Measurements from ENCODE around the gene SPX. TPM values are rescaled to one million over a fixed set of nuclear protein-coding genes. Genes with fewer than 3 reads are reported as not detected.

The SPX gene
- total RNA-seq, 4 donors from 2014 or later = 0.73 to 3.1 (median 2.4) TPM; not detected in 1

- no peak for DNase-seq
- Histone ChIP-seq H3K4me1 (no peaks in the 10 kb centered on the region), H3K36me3 (no peaks in the 10 kb centered on the region), H3K27me3 (no peaks in the 10 kb centered on the region), H3K27ac (no peak overlapping the region), H3K4me3 (no peak overlapping the region), H3K9me3 (no peaks in the 10 kb centered on the region)
- intact Hi-C loops (cut with DNase I; ENCODE audit: low total_unique reads) = no loop called here
- in situ Hi-C loops (cut with MboI; ENCODE audit: low sequenced_read_pairs in 4 of 4) = no loop called here
- TF ChIP-seq, protein P1, sequence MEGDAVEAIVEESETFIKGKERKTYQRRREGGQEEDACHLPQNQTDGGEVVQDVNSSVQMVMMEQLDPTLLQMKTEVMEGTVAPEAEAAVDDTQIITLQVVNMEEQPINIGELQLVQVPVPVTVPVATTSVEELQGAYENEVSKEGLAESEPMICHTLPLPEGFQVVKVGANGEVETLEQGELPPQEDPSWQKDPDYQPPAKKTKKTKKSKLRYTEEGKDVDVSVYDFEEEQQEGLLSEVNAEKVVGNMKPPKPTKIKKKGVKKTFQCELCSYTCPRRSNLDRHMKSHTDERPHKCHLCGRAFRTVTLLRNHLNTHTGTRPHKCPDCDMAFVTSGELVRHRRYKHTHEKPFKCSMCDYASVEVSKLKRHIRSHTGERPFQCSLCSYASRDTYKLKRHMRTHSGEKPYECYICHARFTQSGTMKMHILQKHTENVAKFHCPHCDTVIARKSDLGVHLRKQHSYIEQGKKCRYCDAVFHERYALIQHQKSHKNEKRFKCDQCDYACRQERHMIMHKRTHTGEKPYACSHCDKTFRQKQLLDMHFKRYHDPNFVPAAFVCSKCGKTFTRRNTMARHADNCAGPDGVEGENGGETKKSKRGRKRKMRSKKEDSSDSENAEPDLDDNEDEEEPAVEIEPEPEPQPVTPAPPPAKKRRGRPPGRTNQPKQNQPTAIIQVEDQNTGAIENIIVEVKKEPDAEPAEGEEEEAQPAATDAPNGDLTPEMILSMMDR (IDR thresholded peaks at IDR 0.05 in 4 of 5, conservative IDR thresholded peaks at IDR 0.05 in 1 of 5) = no peak
- TF ChIP-seq POLR2A (IDR thresholded peaks at IDR 0.05) = no peak
- ATAC-seq = no peak
These were observed 12.1 kb downstream of the SPX start for GRCh38 chr12:21538061-21538653.

- no peak for ATAC-seq
- TF ChIP-seq, protein P1 (IDR thresholded peaks at IDR 0.05 in 4 of 5, conservative IDR thresholded peaks at IDR 0.05 in 1 of 5) = no peak
- TF ChIP-seq POLR2A (IDR thresholded peaks at IDR 0.05) = no peak
- Histone ChIP-seq H3K27ac (no peak overlapping the region), H3K36me3 (no peaks in the 10 kb centered on the region), H3K4me1 (no peaks in the 10 kb centered on the region), H3K27me3 (no peaks in the 10 kb centered on the region), H3K4me3 (no peak overlapping the region), H3K9me3 (no peaks in the 10 kb centered on the region)
- in situ Hi-C loops (cut with MboI; ENCODE audit: low sequenced_read_pairs in 4 of 4) (no loop called here), intact Hi-C loops (cut with DNase I; ENCODE audit: low total_unique reads) (no loop called here)
- no peak for DNase-seq
These were observed 13.7 kb downstream of the SPX start for GRCh38 chr12:21539797-21540196.

- Histone ChIP-seq H3K4me3 (no peak overlapping the region), H3K36me3 (no peaks in the 10 kb centered on the region), H3K4me1 (no peaks in the 10 kb centered on the region), H3K27me3 (no peaks in the 10 kb centered on the region), H3K27ac (no peak overlapping the region), H3K9me3 (no peaks in the 10 kb centered on the region)
- TF ChIP-seq, protein P1 (IDR thresholded peaks at IDR 0.05 in 4 of 5, conservative IDR thresholded peaks at IDR 0.05 in 1 of 5) = no peak
- TF ChIP-seq POLR2A (IDR thresholded peaks at IDR 0.05) = no peak
- in situ Hi-C loops (cut with MboI; ENCODE audit: low sequenced_read_pairs in 4 of 4) (no loop called here), intact Hi-C loops (cut with DNase I; ENCODE audit: low total_unique reads) (no loop called here)
- no peak for DNase-seq
- ATAC-seq = no peak
These were observed 15.7 kb downstream of the SPX start for GRCh38 chr12:21541773-21542172.

- in situ Hi-C loops (cut with MboI; ENCODE audit: low sequenced_read_pairs in 4 of 4) = no loop called here
- H3K9me3 ChIP-seq = no peaks in the 10 kb centered on the region
- H3K36me3 ChIP-seq = no peaks in the 10 kb centered on the region
- H3K4me3 ChIP-seq = no peak overlapping the region
- H3K27ac ChIP-seq = no peak overlapping the region
- ATAC-seq = no peak
- H3K27me3 ChIP-seq = no peaks in the 10 kb centered on the region
- H3K4me1 ChIP-seq = no peaks in the 10 kb centered on the region
- DNase-seq = no peak
- no peak for TF ChIP-seq POLR2A (IDR thresholded peaks at IDR 0.05)
- TF ChIP-seq, protein P1 (IDR thresholded peaks at IDR 0.05 in 4 of 5, conservative IDR thresholded peaks at IDR 0.05 in 1 of 5) = no peak
- intact Hi-C loops (cut with DNase I; ENCODE audit: low total_unique reads) = no loop called here
These were observed 16.3 kb downstream of the SPX start for GRCh38 chr12:21542403-21542802.

- H3K36me3 ChIP-seq = no peaks in the 10 kb centered on the region
- no peak for TF ChIP-seq POLR2A (IDR thresholded peaks at IDR 0.05)
- TF ChIP-seq, protein P1 (IDR thresholded peaks at IDR 0.05 in 4 of 5, conservative IDR thresholded peaks at IDR 0.05 in 1 of 5) = no peak
- ATAC-seq (no peak), DNase-seq (no peak)
- no peaks in the 10 kb centered on the region for H3K27me3 ChIP-seq
- intact Hi-C loops (cut with DNase I; ENCODE audit: low total_unique reads) (no loop called here), in situ Hi-C loops (cut with MboI; ENCODE audit: low sequenced_read_pairs in 4 of 4) (no loop called here)
- H3K9me3 ChIP-seq = no peaks in the 10 kb centered on the region
- H3K27ac ChIP-seq = no peak overlapping the region
- H3K4me1 ChIP-seq = no peaks in the 10 kb centered on the region
- H3K4me3 ChIP-seq = no peak overlapping the region
These were observed 17.1 kb downstream of the SPX start for GRCh38 chr12:21543151-21543550.
